SU-DHL-6 (cell line): ENCODE results near the gene GJB3.
"Not testable (repeated sequence)": the region's sequence is repeated elsewhere in the genome, so short reads cannot be mapped to it uniquely, and the experiment has no call there.

Experiments
- H2AFZ ChIP-seq: fragments of 200-600 bp; sonication (generic); 2 replicates; pipeline ENCODE4 v1.6.1; 2014; ENCODE audit warnings: low read depth, mild to moderate bottlenecking, moderate library complexity, mixed read lengths, antibody characterized with exemption, low read length; ENCODE audit not compliant: severe bottlenecking
- H3F3A ChIP-seq: fragments of 200-600 bp; shearing (Covaris generic); 2 replicates; pipeline ENCODE4 v1.6.0; 2016; ENCODE audit warnings: antibody characterized with exemption, mild to moderate bottlenecking; ENCODE audit not compliant: insufficient read depth
- H3K27ac ChIP-seq: fragments of 200-600 bp; sonication (generic); 2 replicates; pipeline ENCODE4 v1.5.1; 2016; ENCODE audit warnings: low read depth, mild to moderate bottlenecking, low read length, moderate library complexity, mixed read lengths
- H3K27me3 ChIP-seq: fragments of 200-600 bp; sonication (generic), shearing (Covaris generic); 2 replicates; pipeline ENCODE4 v1.6.0; 2014; ENCODE audit warnings: mild to moderate bottlenecking, low read length
- H3K36me3 ChIP-seq: fragments of 200-600 bp; sonication (generic); 2 replicates; pipeline ENCODE4 v1.6.1; 2014; ENCODE audit warnings: mild to moderate bottlenecking, low read length, mixed read lengths
- H3K4me2 ChIP-seq: fragments of 300-600, 200-600 bp; shearing (Covaris generic), sonication (generic); 2 replicates; pipeline ENCODE4 v1.6.0; 2014; ENCODE audit warnings: low read length, low read depth, mild to moderate bottlenecking; ENCODE audit not compliant: poor library complexity, severe bottlenecking
- H3K4me3 ChIP-seq: fragments of 200-600 bp; sonication (generic); 2 replicates; pipeline ENCODE4 v1.5.1; 2014; ENCODE audit warnings: antibody characterized with exemption, low read length, mild to moderate bottlenecking, mixed read lengths; ENCODE audit not compliant: insufficient read depth, poor library complexity, severe bottlenecking
- H3K79me2 ChIP-seq: fragments of 200-600 bp; sonication (generic); 2 replicates; pipeline ENCODE4 v1.6.1; 2014; ENCODE audit warnings: mild to moderate bottlenecking, low read length, moderate library complexity; ENCODE audit not compliant: insufficient read depth
- H3K9ac ChIP-seq: fragments of 200-600 bp; sonication (generic); 2 replicates; pipeline ENCODE4 v1.7.0; 2014; ENCODE audit warnings: mild to moderate bottlenecking, low read length
- H3K9me2 ChIP-seq: fragments of 200-600 bp; sonication (generic); replicated peaks from 2 replicates; pipeline ENCODE4 v1.6.1; 2014; ENCODE audit warnings: low read length; ENCODE audit not compliant: insufficient read depth
- H3K9me3 ChIP-seq: fragments of 200-600 bp; sonication (generic); 2 replicates; pipeline ENCODE4 v1.6.1; 2014; ENCODE audit warnings: low read length, mixed read lengths; ENCODE audit not compliant: insufficient read depth
- H4K20me1 ChIP-seq: fragments of 200-600 bp; sonication (generic); 2 replicates; pipeline ENCODE4 v1.6.1; 2014; ENCODE audit warnings: low read depth, mild to moderate bottlenecking, antibody characterized with exemption, low read length, moderate library complexity, mixed read lengths
- CTCF ChIP-seq: fragments of 200-600 bp; sonication (generic); IDR thresholded peaks from one replicate; pipeline ENCODE4 v1.5.1; 2017; ENCODE audit warnings: antibody characterized with exemption, mild to moderate bottlenecking, low read length, moderate library complexity; ENCODE audit not compliant: insufficient read depth, poor library complexity, severe bottlenecking
- EZH2phosphoT487 ChIP-seq: fragments of 200-600 bp; sonication (generic), shearing (Covaris generic); conservative IDR thresholded peaks from 2 replicates; pipeline ENCODE4 v1.6.1; 2018; ENCODE audit warnings: mild to moderate bottlenecking, antibody characterized with exemption, low read length, moderate library complexity, mixed read lengths

The GJB3 gene

GRCh38 chr1:34816778-34817177 is 35.8 kb downstream of the GJB3 start:
- no peaks in the 10 kb centered on the region for H3K36me3 ChIP-seq
- H3K79me2 ChIP-seq = no peaks in the 10 kb centered on the region
- no peaks in the 10 kb centered on the region for H3K9me2 ChIP-seq
- no peak overlapping the region for H3K4me2 ChIP-seq
- no peaks in the 10 kb centered on the region for H3K9me3 ChIP-seq
- no peaks in the 10 kb centered on the region; the same call in 1 of the 2 replicates for H4K20me1 ChIP-seq
- no peak overlapping the region for H3K4me3 ChIP-seq
- H3K27me3 ChIP-seq = no peaks in the 10 kb centered on the region
- H3F3A ChIP-seq = no peaks in the 10 kb centered on the region
- no peak overlapping the region for H3K9ac ChIP-seq
- no peak overlapping the region for H2AFZ ChIP-seq
- H3K27ac ChIP-seq = no peak overlapping the region
- TF ChIP-seq EZH2phosphoT487 (no peak), CTCF (no peak)

GRCh38 chr1:34818862-34819261 is 37.8 kb downstream of the GJB3 start:
- H3K27ac ChIP-seq, H4K20me1 ChIP-seq: not testable (repeated sequence)

GRCh38 chr1:34822202-34822601 is 41.2 kb downstream of the GJB3 start:
- TF ChIP-seq CTCF (no peak), EZH2phosphoT487 (no peak)
- Histone ChIP-seq H3K9me3 (no peaks in the 10 kb centered on the region), H3K79me2 (no peaks in the 10 kb centered on the region), H3K4me2 (no peak overlapping the region), H3F3A (no peaks in the 10 kb centered on the region), H3K36me3 (no peaks in the 10 kb centered on the region), H2AFZ (no peak overlapping the region), H3K4me3 (no peak overlapping the region), H3K27me3 (no peaks in the 10 kb centered on the region), H3K27ac (no peak overlapping the region), H3K9ac (no peak overlapping the region), H3K9me2 (no peaks in the 10 kb centered on the region), H4K20me1 (no peaks in the 10 kb centered on the region; the same call in 1 of the 2 replicates)

More at GRCh38 chr1:34818862-34819261, 37.8 kb downstream of the GJB3 start:
- H3K36me3 ChIP-seq, H3K9ac ChIP-seq, H3K4me3 ChIP-seq, H3K9me3 ChIP-seq, H3F3A ChIP-seq, H3K9me2 ChIP-seq, H3K27me3 ChIP-seq, H3K79me2 ChIP-seq, H3K4me2 ChIP-seq, H2AFZ ChIP-seq: not testable (repeated sequence)

- no peaks in the 10 kb centered on the region for H3K27me3 ChIP-seq
- H3K4me3 ChIP-seq = no peak overlapping the region
- TF ChIP-seq CTCF (no peak), EZH2phosphoT487 (no peak)
- no peaks in the 10 kb centered on the region for H3K9me3 ChIP-seq
- H2AFZ ChIP-seq = no peak overlapping the region
- H4K20me1 ChIP-seq = no peaks in the 10 kb centered on the region
- H3F3A ChIP-seq = no peaks in the 10 kb centered on the region
- no peaks in the 10 kb centered on the region for H3K36me3 ChIP-seq
- H3K27ac ChIP-seq = no peak overlapping the region
- H3K9ac ChIP-seq = no peak overlapping the region
- H3K4me2 ChIP-seq = no peak overlapping the region
- H3K79me2 ChIP-seq = no peaks in the 10 kb centered on the region
- no peaks in the 10 kb centered on the region for H3K9me2 ChIP-seq
Measured at GRCh38 chr1:34824817-34825454, 43.9 kb downstream of the GJB3 start.
